SHP77 (cell line): ENCODE data around the gene PCDHGB7.
A peak's percentile ranks its signal among the peaks of the same experiment; 100 is the strongest.
"Not testable (repeated sequence)": the region's sequence is repeated elsewhere in the genome, so short reads cannot be mapped to it uniquely, and the experiment has no call there.

Experiments
- DNase-seq, 2 experiments: peaks; one replicate each; lab custom pipeline; 2025; lab: John Stamatoyannopoulos, UW

Gene PCDHGB7

DNA sequence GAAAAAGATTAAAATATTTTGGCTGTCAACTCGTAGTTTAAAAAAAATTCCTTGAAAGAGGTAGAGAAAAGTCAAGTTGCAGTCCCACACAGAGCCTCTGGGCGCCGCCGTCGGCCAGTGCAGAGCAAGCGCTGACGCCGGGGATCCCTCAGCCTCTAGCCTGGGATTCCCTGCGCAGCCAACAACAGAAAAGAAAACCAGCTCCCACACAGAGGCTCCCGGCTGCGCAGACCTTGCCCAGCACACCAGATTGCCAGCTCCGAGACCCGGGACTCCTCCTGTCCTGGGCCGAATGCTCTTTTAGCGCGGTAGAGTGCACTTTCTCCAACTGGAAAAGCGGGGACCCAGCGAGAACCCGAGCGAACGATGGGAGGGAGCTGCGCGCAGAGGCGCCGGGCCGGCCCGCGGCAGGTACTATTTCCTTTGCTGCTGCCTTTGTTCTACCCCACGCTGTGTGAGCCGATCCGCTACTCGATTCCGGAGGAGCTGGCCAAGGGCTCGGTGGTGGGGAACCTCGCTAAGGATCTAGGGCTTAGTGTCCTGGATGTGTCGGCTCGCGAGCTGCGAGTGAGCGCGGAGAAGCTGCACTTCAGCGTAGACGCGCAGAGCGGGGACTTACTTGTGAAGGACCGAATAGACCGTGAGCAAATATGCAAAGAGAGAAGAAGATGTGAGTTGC lies at the start of gene PCDHGB7:
Gene PCDHGB7 (plus strand): TSS at position 184 of the 679 bp plus-strand sequence. CDS start 183 bp downstream, at position 367.
- DNase-seq, result peak; percentile 9 to 31

- no peak for DNase-seq
Measured at GRCh38 chr5:141369994-141370848, 47.3 kb upstream of the PCDHGB7 start, which contains the start of gene PCDHGB3. PCDHGB3 (plus strand) TSS chr5:141370242; CDS start chr5:141370395, 153 bp downstream.

GRCh38 chr5:141371572-141372475 lies 45.7 kb upstream of the PCDHGB7 start:
- DNase-seq, result no peak

DNA sequence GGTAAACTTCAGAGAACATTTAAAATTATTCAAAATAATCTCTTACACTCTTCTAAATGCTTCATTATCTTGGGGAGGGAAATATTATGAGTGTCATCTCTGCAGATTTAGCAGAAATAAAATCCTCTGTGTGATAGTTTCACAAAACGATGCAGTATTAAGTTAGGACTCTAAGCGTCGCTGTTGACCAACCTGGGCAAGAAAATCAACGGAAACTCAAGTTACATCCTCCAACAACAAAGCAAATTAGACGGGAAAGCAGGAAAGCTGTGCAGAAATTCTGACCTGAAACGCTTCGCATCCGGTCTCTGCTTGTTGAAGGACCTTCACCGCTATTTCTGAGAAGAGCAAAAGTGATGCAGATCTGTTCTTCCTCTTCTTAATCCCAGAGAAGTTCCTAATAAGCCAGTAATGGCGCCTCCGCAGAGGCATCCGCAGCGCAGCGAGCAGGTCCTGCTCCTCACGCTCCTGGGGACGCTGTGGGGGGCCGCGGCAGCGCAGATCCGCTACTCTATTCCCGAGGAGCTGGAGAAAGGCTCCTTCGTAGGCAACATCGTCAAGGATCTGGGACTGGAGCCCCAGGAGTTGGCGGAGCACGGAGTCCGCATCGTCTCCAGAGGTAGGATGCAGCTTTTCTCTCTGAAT lies 43.7 kb upstream of the PCDHGB7 start, which contains the start of gene PCDHGA6:
Gene PCDHGA6 (plus strand): TSS at position 219 of the 645 bp plus-strand sequence. CDS start 193 bp downstream, at position 412.
- no peak for DNase-seq

DNA sequence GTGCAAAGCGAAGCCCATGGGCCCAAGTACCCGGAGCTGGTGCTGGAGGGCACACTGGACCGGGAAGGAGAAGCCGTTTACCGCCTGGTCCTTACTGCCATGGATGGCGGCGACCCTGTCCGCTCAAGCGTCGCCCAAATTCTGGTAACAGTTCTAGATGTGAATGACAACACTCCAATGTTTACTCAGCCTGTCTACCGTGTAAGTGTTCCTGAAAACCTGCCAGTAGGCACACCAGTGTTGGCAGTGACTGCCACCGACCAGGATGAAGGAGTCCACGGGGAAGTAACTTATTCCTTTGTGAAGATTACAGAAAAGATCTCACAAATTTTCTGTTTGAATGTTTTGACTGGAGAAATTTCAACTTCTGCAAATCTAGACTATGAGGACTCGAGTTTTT lies 42.9 kb upstream of the PCDHGB7 start:
- no peak for DNase-seq

DNA sequence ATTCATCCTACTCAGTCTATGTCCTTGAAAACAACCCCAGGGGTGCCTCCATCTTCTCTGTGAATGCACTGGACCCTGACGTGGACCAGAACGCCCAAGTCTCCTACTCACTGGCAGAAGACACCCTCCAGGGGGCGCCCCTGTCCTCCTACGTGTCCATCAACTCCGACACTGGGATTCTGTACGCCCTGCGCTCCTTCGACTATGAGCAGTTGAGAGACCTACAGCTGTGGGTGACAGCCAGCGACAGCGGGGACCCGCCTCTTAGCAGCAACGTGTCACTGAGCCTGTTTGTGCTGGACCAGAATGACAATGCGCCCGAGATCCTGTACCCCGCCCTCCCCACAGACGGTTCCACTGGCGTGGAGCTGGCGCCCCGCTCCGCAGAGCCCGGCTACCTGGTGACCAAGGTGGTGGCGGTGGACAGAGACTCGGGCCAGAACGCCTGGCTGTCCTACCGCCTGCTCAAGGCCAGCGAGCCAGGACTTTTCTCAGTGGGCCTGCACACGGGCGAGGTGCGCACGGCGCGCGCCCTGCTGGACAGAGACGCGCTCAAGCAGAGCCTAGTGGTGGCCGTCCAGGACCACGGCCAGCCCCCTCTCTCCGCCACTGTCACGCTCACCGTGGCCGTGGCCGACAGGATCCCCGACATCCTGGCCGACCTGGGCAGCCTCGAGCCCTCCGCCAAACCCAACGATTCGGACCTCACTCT lies 41.9 kb upstream of the PCDHGB7 start:
- not testable (repeated sequence) for DNase-seq

DNA sequence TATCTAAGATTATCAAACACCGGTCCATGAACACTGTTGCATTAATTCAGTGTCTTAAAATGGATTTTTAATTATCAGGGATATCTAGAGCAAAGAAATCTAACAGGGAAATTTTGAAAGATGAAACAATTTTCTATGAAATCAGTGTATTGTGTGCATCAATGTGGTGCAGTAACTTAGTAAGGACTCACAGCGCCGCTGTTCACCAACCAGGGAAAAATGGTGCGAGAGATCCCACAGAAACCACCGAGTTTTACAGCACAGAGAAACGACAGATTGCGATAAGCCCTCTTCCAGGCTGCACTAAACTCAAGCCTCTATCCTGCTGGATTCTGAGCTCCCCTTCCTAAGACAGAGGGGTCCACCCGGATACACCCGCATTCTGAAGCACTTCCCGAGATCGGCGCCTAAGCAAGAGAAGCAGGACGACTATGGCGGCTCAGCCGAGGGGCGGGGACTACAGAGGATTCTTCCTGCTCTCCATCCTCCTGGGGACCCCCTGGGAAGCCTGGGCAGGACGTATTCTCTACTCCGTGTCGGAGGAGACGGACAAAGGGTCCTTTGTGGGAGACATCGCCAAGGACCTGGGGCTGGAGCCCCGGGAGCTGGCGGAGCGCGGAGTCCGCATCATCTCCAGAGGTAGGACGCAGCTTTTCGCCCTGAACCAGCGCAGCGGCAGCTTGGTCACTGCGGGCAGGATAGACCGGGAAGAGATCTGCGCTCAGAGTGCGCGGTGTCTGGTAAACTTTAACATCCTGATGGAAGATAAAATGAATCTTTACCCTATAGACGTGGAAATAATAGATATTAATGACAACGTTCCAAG lies 34.8 kb upstream of the PCDHGB7 start, which contains the start of gene PCDHGA7:
Gene PCDHGA7 (plus strand): TSS at position 274 of the 826 bp plus-strand sequence. CDS start 158 bp downstream, at position 432.
- no peak for DNase-seq

- DNase-seq, result no peak
Measured at GRCh38 chr5:141383345-141383744, 34.1 kb upstream of the PCDHGB7 start.

- no peak for DNase-seq
Measured at GRCh38 chr5:141384471-141385267, 32.8 kb upstream of the PCDHGB7 start.

DNA sequence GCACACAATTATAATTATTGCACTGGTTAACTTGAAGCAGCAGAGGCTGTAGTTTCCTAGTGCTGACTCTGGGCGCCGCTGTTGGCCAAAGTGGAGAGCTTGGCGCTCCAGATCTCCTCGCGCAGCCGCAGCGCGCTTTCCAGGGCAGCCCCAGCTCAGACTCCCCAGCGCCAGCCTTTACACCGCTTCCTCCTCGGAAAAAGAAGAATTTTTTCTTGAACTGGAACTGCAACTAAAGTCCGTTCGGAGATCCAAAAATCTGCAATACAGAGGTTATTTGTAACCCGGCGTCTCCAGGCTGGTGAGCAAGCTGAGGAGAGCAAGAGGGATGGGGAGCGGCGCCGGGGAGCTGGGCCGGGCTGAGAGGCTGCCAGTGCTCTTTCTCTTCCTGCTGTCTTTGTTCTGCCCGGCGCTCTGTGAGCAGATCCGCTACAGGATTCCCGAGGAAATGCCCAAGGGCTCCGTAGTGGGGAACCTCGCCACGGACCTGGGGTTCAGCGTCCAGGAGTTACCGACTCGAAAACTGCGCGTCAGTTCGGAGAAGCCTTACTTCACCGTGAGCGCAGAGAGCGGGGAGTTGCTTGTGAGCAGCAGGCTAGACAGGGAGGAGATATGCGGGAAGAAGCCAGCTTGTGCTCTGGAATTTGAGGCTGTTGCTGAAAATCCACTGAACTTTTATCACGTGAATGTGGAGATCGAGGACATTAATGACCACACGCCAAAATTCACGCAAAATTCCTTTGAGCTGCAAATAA lies 29.7 kb upstream of the PCDHGB7 start, which contains the start of gene PCDHGB4:
Gene PCDHGB4 (plus strand): TSS at position 142 of the 755 bp plus-strand sequence. CDS start 187 bp downstream, at position 329.
- not testable (repeated sequence) for DNase-seq

DNA sequence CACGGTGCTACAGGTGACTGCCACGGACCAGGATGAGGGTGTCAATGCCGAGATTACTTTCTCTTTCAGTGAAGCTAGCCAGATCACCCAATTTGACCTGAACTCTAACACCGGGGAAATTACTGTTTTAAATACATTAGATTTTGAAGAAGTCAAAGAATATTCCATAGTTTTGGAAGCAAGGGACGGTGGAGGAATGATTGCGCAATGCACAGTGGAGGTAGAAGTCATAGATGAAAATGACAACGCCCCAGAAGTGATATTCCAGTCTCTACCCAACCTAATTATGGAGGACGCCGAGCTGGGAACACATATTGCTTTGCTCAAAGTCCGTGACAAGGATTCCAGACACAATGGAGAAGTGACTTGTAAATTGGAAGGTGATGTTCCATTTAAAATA lies 28.8 kb upstream of the PCDHGB7 start:
- DNase-seq, result no peak

- DNase-seq, result no peak
Measured at GRCh38 chr5:141389153-141390042, 28.1 kb upstream of the PCDHGB7 start.

- no peak for DNase-seq
Measured at GRCh38 chr5:141392429-141393198, 24.9 kb upstream of the PCDHGB7 start, which contains the start of gene PCDHGA8. PCDHGA8 (plus strand) TSS chr5:141392633; CDS start chr5:141392814, 181 bp downstream.

GRCh38 chr5:141393267-141393666 lies 24.2 kb upstream of the PCDHGB7 start:
- DNase-seq, result no peak

DNA sequence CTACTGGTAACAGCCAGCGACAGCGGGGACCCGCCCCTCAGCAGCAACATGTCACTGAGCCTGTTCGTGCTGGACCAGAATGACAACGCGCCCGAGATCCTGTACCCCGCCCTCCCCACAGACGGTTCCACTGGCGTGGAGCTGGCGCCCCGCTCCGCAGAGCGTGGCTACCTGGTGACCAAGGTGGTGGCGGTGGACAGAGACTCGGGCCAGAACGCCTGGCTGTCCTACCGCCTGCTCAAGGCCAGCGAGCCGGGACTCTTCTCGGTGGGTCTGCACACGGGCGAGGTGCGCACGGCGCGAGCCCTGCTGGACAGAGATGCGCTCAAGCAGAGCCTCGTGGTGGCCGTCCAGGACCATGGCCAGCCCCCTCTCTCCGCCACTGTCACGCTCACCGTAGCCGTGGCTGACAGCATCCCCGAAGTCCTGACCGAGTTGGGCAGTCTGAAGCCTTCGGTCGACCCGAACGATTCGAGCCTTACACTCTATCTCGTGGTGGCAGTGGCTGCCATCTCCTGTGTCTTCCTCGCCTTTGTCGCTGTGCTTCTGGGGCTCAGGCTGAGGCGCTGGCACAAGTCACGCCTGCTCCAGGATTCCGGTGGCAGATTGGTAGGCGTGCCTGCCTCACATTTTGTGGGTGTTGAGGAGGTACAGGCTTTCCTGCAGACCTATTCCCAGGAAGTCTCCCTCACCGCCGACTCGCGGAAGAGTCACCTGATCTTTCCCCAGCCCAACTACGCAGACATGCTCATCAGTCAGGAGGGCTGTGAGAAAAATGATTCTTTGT lies 22.9 kb upstream of the PCDHGB7 start:
- DNase-seq, result not testable (repeated sequence)
